ENCODE results near the gene RGS6.

RGS6 gene

GRCh38 chr14:72550513-72550912 lies 618.3 kb downstream of the RGS6 start:
- DNase-seq (ENCODE audit: low read depth in 2 of 2): no peak

- DNase-seq (ENCODE audit: low read depth in 2 of 2): no peak
Observed at GRCh38 chr14:72552236-72552635, 620.0 kb downstream of the RGS6 start.

- DNase-seq (ENCODE audit: low read depth in 2 of 2): no peak
Observed at GRCh38 chr14:72553161-72553560, 620.9 kb downstream of the RGS6 start.

GRCh38 chr14:72553656-72554055 lies 621.4 kb downstream of the RGS6 start:
- DNase-seq (ENCODE audit: low read depth in 2 of 2): no peak

GRCh38 chr14:72554401-72554800 lies 622.2 kb downstream of the RGS6 start:
- no peak for DNase-seq (ENCODE audit: low read depth in 2 of 2)

- DNase-seq (ENCODE audit: low read depth in 2 of 2): no peak
Observed at GRCh38 chr14:72554994-72555608, 622.9 kb downstream of the RGS6 start.

GRCh38 chr14:72555609-72556000 lies 623.4 kb downstream of the RGS6 start:
- DNase-seq (ENCODE audit: low read depth in 2 of 2): no peak

- no peak for DNase-seq (ENCODE audit: low read depth in 2 of 2)
Observed at GRCh38 chr14:72557671-72558070, 625.4 kb downstream of the RGS6 start.

GRCh38 chr14:72558721-72559120 lies 626.5 kb downstream of the RGS6 start:
- DNase-seq (ENCODE audit: low read depth in 2 of 2): no peak

GRCh38 chr14:72559202-72559601 lies 627.0 kb downstream of the RGS6 start:
- DNase-seq (ENCODE audit: low read depth in 2 of 2): no peak

- DNase-seq (ENCODE audit: low read depth in 2 of 2): no peak
Observed at GRCh38 chr14:72559669-72560255, 627.5 kb downstream of the RGS6 start.

GRCh38 chr14:72560331-72560730 lies 628.1 kb downstream of the RGS6 start:
- DNase-seq (ENCODE audit: low read depth in 2 of 2): no peak

- no peak for DNase-seq (ENCODE audit: low read depth in 2 of 2)
Observed at GRCh38 chr14:72560889-72561493, 628.8 kb downstream of the RGS6 start.

- DNase-seq (ENCODE audit: low read depth in 2 of 2): no peak
Observed at GRCh38 chr14:72562300-72562699, 630.1 kb downstream of the RGS6 start.

- DNase-seq (ENCODE audit: low read depth in 2 of 2): no peak
Observed at GRCh38 chr14:72563676-72564075, 631.4 kb downstream of the RGS6 start.

GRCh38 chr14:72565149-72565559 lies 632.9 kb downstream of the RGS6 start:
- no peak for DNase-seq (ENCODE audit: low read depth in 2 of 2)

GRCh38 chr14:72565917-72566316 lies 633.7 kb downstream of the RGS6 start:
- DNase-seq (ENCODE audit: low read depth in 2 of 2): no peak

- no peak for DNase-seq (ENCODE audit: low read depth in 2 of 2)
Observed at GRCh38 chr14:72567226-72567625, 635.0 kb downstream of the RGS6 start.

- no peak for DNase-seq (ENCODE audit: low read depth in 2 of 2)
Observed at GRCh38 chr14:72568296-72568992, 636.2 kb downstream of the RGS6 start.

GRCh38 chr14:72573725-72574417 lies 641.6 kb downstream of the RGS6 start:
- no peak for DNase-seq (ENCODE audit: low read depth in 2 of 2)

- DNase-seq (ENCODE audit: low read depth in 2 of 2): no peak
Observed at GRCh38 chr14:72574715-72575114, 642.5 kb downstream of the RGS6 start.

- DNase-seq (ENCODE audit: low read depth in 2 of 2): no peak
Observed at GRCh38 chr14:72576258-72576657, 644.0 kb downstream of the RGS6 start.
